HG02798 (cell line): ENCODE results near the gene GPR84.
"Not testable (repeated sequence)": the region's sequence is repeated elsewhere in the genome, so short reads cannot be mapped to it uniquely, and the experiment has no call there.

ENCODE experiments used
- ATAC-seq: cut with Tn5 transposase; IDR thresholded peaks from one replicate; pipeline ENCODE4 v1.9.1; 2021; ENCODE audit warnings: mild to moderate bottlenecking; ENCODE audit not compliant: unreplicated experiment, poor library complexity

GPR84 gene

DNA sequence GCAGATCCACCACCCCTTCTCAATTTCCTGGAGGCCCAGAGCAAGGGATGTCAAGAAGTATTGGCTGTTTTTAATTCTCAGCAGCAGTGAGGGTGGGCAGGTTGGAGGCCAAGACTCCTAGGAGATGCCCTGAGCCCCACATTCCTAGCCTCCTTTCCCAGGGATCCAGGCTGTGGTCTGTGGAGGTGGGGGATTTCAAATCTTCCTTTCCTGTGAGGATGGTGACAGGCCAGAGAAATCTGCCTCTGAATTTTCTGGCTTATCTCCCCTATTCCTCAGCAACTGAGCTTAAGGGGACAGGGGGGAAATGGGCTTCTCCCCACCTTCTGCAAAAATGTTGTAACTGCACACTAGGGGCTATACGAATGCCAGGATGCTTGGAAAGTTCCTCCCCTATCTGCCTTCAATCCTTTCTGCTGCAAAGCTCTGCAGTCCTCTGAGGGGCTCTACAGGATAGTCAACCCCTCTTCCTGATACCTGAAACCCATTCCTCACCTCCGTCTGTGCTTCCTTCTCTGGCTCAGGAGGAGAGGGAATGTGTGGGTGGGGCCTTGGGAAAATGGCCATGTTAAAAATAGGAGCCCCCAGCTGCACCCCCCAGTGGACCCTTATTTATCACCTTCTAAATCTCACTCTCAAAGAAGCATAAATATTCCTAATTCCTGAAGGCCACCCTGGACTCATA, 6.6 kb downstream of the GPR84 start:
- no peak for ATAC-seq

DNA sequence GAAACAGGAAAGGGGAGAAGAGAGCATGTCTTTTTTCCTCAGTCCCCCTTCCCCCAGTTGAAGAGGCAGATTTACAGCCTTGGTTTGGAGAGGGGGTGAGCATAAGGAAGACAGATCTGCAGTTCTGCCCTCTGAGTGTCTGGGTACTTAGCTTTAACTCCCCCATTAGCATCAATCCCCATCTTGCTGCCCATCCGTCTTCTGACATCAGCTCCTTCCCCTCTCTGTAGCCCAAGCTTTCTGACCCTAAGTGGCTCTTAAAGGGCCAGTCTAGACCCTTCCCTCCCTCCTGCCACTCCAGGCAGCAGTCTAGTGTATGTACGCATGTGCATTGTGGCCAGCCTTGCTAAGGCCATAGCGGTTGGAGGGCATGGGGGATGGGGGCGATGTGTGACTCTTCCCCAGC, 7.3 kb downstream of the GPR84 start:
- ATAC-seq = no peak

DNA sequence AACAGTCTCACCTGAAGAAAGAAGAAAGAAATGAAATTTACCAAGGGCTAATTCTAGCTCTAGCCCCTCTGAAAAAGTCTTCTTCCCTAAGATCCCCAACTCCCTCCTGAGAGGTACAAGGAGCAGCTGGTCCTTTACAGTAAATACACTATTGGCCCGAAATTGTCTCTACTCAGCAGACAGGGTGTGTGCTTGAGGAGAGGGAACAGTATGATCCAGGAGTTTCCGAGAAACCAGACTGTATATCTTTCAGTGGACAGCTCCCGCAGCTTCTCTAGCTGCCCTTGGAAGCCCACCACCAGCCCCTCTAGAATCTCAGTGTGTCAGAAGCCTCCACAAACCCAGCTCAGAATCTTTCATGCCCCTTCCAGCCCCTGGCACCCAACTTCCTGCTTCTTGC, 8.1 kb downstream of the GPR84 start:
- no peak for ATAC-seq

DNA sequence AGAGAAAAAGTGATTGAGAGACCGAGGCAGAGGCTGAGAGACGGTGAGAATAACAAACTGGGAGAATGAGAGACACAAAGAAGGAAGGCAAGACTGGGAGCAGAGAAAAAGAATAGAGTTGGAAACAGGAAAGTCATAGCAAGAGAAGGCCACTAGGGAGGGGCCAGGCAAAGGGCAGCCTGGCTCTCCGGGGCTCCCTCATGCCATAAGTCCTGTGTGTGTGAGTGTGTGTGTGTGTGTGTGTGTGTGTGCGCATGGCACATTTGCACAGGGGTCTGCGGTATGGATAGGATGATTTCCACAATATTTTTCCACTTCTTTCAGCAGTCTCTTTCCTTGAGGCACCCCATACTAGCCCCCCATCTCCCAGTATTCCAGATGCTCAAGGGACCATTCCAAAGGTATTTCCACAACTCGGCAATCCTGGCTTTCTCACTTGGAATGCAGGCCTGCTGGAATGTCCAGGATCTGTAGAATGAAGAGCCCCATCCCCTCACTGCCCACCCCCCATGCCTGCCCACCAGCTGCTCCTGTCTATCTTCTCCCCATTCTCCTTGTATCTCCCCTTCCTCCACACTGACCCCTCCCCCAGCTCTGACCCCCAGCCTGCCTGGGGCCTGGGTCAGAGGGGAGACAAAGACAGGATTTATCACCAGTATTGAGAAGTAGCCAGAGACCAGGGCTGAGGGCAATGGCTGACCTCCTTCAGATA, 9.0 kb downstream of the GPR84 start:
- ATAC-seq = no peak

DNA sequence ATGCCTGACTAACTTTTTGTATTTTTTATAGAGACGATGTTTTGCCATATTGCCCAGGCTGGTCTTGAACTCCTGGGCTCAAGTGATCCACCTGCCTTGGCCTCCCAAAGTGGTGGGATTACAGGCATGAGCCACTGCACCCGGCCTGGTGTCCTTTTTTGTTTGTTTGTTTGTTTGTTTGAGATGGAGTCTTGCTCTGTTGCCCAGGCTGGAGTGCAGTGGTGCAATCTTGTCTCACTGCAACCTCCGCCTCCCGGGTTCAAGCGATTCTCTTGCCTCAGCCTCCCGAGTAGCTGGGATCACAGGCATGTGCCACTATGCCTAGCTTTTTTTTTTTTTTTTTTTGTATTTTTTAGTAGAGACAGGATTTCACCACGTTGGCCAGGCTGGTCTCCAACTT, 10.0 kb downstream of the GPR84 start:
- not testable (repeated sequence) for ATAC-seq

DNA sequence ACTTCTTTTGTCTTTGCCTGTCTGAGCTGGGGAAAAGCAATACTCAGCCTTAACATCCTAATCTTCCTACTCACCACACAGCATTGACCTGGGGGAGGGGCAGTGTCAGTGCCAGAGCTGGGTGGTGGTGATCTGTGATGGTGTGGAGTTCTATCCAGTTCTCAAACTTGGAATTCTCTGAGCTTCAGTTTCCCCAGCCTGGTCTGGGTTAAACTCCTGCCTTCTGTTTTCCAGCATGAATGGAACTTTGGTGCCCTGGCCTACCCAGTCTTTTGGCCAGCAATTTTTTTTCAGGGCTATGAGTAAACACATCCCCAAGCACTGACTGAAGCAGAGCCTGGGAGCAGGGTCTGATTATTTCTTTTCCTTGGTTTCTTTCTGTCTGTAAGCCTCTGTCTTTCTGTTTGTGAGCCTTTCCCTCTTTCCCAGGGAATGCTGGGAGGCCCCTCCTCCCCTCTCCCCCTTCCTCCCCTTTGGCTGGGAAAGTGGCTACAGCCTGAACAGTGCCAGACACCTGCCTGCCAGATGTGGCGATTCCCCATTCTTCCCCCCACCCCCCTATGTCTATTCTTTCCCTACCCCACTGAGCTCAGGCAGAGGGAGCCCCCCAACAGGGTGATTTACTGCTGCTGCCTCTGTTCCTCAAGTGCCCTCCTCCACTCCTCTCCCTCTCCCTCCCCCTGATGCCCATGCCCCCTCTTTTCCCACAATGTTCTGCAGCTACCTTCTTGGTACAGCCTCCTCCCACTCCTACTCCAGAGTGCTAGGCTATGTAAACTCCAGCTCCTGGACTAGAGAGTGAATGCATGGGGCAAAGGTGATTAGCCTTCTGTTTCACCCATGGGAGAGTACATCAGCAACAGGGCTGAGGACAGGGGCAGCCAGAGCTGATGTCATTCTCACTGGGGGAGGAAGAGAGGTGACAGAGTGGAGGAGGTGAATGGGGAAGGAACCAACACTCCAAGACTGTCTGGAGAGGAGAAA, 11.1 kb downstream of the GPR84 start:
- ATAC-seq = no peak

DNA sequence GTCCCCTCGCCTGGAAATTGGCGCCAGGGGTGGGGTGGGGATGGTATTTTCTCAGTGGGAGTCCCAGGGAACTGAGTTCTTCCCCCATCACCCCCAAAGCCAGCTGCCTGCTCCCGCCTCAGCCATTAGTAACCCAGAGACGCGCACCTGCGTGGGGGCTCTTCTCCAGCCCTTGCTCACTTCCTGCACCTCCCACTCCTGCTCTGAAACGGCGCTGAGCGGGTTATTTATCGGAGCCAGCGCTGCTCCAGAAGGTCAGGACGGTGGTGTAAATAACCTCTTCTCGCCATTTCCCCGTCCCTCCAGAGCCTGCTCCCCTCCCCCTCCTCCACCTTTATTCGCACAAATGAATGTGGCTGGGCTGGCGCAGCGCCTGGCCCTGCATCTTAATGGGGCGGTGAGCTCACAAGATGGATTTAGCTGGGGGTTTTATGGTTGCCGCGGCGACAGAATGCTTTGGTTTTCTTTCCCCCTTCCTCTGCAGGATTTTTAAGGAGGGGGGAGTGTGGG, 12.2 kb downstream of the GPR84 start:
- ATAC-seq = no peak

DNA sequence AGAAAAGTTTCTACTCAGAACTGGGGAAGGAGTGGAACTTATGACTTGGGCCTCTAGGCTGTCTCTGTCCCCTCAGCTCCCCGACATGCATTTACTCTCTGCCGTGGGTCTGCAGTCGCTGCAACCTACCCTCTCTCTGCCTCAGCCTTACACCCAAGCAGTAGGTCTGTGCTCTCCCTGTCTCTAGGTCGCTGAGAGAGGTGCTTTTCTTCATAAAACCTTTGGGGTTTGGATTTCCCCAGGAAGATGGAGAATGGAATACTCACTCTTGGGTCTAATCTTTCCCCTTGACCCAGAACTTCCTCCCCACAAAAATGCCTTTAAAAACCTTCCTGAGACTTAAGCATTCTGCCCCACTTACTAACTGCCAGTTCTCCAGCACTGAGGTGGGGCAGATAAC, 12.9 kb downstream of the GPR84 start:
- no peak for ATAC-seq

DNA sequence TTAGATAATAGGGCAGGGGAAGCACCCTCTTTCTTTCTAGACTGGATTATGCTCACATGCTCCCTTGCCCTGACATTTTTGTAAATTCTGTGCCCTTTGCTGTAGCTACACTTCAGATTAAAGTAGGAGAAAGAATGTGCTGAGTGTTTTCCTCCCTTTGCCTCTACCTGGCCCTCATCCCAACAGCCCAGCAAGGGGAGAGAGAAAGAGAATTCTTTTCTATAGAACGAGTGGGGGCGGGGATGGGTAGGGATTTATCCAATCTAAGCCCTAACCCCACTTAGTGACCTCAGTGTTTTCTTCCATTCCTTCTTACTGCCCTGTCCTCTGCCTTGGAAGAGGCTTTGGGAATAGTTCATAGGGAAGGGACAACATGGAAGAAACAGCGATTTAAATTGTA, 13.5 kb downstream of the GPR84 start:
- no peak for ATAC-seq

DNA sequence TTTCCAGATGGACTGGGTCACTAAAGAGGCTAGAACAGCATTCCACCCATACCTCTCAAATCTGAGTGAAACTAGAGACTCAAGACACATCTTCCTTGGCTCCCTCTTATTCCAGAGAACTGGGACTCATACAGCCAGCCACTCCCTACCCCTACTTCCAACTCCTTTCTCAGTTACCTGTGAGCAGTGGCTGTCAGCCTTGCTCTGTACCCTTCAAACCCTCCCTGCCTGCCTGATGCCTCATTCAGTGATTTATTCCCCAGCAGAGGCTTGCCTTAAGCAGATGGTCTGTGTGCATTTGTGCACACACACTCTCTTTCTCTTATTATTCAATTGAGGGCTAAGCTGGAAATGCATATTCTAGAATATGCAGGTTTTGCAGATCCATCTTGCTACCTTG, 14.6 kb downstream of the GPR84 start:
- ATAC-seq = no peak

DNA sequence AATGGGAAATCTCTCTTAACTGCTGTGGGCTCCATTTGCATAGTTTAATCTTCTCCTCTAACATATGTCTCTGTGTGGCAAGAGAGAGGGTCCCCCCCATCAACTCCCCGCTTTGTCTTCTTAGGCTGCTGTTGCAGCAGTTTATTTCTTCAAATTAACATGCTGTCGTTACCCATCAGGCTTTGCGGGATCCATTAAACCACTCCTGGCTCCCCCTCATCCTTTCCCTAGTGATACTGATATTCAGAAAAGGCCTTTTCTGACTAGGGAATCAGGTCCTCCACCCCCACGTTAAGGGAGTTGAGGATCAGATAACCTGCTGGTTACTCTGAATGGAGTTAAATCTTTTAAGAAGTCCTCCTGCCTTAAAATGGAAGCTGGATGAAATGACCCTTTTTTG, 15.2 kb downstream of the GPR84 start:
- ATAC-seq = no peak

DNA sequence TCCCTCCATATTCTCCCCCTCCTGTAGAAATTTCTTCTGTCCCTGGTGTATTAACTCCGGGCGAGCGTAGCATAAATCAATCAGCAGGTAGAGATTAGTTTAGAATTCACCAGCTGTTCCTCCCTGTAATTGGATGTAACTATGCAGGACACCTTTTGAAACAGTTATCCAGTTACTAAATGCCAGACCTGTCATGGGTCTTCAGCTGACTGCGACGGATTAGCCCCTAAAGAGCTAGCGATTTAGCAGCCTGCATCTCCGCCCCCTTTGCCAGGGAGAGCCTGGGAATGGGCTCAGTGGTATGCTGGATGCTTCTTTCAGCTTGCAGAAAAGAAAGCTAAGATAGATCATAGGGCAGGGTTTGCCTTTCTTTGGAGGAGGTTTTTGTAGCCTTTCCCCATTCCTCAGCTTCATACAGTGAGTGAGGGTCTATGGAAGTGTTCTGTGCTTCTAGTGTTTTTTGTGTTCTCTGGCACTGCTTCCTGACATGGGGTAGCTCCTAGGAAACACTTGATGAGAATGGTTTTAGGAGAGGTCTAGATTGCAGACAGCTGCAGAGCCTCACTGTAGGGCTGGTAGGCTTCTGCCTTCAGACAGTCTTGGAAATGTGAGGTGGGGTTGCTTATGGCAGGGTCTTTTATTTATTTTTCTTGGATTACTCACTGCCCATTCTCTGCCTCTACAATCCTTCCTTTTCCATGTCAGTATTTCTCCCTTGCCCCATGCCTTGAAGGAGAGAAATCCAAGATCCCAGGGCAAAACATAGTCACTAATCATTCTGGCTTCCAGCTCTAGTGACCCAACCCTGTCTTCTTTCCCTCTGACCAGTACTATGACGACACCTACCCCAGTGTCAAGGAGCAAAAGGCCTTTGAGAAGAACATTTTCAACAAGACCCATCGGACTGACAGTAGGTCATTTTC, 22.6 kb downstream of the GPR84 start:
- ATAC-seq = no peak

DNA sequence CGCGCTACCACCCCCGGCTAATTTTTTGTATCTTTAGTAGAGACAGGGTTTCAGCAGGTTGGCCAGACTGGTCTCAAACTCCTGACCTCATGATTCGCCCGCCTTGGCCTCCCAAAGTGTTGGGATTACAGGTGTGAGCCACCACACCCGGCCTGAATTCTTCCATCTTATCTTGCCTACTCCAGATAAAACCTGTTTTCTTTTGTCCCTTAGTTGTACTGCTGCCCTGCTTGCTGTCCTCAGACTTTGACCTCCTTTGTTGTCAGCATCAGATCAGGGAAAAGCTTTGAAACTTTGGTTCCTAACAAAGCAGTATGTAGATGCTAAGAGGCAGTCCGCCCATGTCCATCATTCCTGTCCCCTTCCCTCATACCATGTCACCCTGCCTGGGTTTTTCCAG, 23.4 kb downstream of the GPR84 start:
- ATAC-seq = no peak

DNA sequence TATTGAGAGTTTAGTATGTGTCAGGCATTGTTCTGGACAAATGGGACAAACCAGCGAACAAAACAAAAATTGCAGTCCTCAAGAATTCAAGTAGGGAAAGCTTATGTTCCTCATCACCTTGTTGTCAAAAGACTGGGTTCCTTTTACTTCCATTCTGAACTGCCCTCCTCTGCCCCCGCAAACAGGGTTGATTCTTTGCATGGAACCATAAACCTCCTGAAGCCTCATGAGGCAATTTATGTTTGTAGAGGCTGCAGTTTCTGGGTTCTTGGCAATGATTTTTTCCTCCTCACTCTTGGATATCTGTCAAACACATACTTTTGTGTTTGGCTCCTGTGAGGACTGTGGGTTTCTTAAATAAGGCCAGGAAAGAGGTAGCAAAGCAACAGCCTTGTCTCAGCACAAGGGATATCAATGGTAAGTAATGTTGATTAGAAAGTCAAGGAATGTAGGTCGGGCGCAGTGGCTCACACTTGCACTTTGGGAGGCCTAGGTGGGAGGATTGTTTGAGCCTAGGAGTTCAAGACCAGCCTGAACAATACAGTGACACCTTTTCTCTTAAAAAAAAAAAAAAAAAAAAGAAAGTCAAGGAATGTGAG, 25.5 kb downstream of the GPR84 start:
- ATAC-seq = no peak

DNA sequence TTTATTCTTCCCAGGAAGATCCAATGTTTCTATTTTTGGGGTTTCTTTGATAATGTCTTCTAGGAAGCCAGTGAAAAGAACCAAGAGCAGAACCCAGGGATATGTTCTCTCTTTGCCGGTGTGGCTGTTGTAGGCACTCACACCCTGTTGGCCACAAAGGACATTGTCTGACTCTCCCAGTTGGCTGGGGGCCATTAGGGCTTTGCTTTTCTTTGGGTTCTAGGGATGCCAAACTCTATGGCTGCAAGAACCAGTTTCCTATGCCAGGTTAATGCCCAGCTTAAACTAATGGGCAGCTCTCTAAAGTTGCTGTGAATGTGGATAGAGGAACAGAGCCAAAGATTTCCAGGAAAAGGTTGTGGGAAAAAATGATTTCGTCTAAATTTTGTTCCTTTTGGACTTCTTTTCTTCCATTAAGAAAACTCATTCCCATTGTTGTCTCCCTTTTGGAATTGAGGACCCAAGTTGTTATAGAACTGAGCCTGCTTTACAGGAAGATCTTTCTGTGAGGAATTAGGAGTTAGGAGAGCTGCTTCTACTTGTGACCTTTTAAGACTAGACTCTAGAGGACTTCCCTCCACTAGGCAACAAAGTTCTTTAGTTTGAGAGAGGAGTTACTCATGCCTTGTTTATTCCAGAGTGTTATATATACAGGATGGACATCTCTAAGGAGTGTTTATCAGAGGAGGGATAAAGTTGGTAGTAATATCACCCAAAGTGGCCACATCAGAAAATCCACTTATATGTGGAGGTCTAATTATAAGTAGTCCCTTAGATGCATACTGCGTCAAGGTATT, 26.2 kb downstream of the GPR84 start:
- no peak for ATAC-seq

DNA sequence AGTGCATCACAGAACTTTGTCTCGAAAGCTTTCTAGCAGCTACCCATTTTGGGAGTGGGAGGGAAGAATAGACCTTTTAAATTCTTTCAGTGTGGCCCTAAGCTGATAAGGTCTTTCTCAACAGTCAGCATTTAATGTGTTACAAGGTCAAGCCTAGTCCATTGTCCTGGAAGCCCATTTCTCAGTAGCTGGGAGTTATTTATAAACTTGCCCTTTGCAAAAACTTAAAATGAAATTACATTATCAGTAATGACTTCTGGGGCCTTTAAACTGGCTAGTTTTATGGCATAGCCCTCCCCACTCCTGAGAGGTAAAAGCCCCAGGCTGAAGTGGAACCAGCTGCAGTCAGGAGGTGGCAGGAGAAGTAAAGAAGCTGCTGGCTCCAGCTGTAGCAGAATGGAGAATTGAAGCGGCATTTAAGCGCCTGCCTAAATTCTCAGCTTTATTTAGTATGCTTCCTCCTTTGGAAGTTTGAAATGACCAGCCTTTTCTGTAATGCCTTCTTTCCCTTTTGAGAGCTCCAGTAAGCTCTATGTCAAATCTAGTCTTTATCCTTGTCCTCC, 26.9 kb downstream of the GPR84 start:
- no peak for ATAC-seq

DNA sequence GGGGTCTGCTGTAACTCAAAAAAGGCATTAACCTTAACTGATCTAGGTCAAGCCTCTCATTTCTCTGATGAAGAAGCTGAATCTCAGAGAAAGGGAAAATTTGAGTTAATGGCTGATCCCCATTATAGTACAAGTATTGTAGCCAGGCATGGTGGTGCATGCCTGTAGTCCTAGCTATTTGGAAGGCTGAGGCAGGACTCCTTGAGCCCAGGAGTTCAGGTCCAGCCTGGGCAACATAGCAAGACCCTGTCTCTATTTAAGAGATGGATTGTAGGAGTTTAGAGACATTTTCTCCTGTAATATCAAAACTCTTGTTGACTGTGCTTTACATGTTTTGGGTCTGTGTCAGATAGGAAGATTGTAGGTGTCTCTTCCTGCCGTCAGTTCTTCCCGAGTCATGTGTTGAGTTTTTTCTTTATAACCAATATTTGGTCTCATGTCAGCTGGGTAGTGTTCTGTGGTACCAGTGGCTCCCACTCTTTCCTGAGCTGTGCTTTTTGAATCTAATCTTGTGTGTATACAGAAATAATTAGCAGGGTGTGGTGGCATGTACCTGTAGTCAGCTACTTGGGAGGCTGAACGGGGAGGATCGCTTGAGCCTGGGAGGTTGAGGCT, 30.8 kb downstream of the GPR84 start:
- no peak for ATAC-seq

DNA sequence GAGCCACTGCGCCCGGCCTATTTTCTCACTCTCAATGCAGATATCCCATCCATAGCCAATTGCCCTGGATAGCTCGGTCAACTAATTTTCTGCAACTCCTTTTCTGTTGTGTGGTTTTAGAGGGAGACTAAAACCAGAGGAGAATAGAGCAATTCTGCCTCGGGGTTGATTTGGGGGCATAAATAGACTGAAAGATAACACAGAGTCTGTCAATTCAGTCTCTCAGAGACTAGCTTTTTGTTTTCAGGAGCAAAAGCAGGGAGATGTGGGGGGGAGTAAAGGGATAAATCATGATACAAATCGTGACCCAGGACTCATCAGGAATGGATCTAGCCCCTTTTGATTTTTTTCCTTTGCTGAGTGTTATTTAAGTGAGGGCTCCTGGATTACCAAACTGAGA, 32.8 kb downstream of the GPR84 start:
- ATAC-seq = no peak
